Activated T-cell treated with anti-CD3 and anti-CD28 coated beads, Interleukin-2, amount 50 U/mL, for 4 hours (primary cell): Measurements from ENCODE around the gene IMPDH1. TPM values are rescaled to one million over a fixed set of nuclear protein-coding genes. Genes with fewer than 3 reads are reported as not detected.

Experiments used
- ATAC-seq, 2 donors: fragments of 200-7000 bp; cut with Tn5 transposase; one replicate each; pipeline ENCODE4 v1.10.0; 2021
- DNase-seq: peaks from one replicate; pipeline ENCODE4 v3.0.0-alpha.2; 2020
- H3K27me3 Mint-ChIP-seq: one replicate; pipeline ENCODE4 v1.8.0; 2021; ENCODE audit warnings: low read depth, mixed read lengths
- H3K36me3 Mint-ChIP-seq: one replicate; pipeline ENCODE4 v1.8.0; 2022; ENCODE audit warnings: mixed read lengths; ENCODE audit not compliant: insufficient read depth
- H3K4me1 Mint-ChIP-seq: one replicate; pipeline ENCODE4 v1.8.0; 2021; ENCODE audit warnings: low read depth, mixed read lengths
- H3K4me3 Mint-ChIP-seq: one replicate; pipeline ENCODE4 v1.8.0; 2021; ENCODE audit warnings: mild to moderate bottlenecking, moderate library complexity, mixed read lengths
- H3K9me3 Mint-ChIP-seq: one replicate; pipeline ENCODE4 v1.8.0; 2021; ENCODE audit warnings: mixed read lengths
- total RNA-seq, 3 donors: library from RNA; stranded (reverse); gene quantifications; one replicate each; pipeline ENCODE4 v1.2.1, GENCODE V29; 2021

IMPDH1 gene
- total RNA-seq, 3 donors from 2014 or later: 88.4 to 110 (median 109) TPM

- Mint-ChIP-seq H3K36me3 (no peaks in the 10 kb centered on the region), H3K9me3 (no peaks in the 10 kb centered on the region), H3K4me1 (peaks cover 15% of the 10 kb centered on the region), H3K4me3 (no peak overlapping the region), H3K27me3 (no peaks in the 10 kb centered on the region)
- DNase-seq (no peak), ATAC-seq (peak; percentile 49 to 58)
Measured at GRCh38 chr7:128447941-128448564, 38.3 kb upstream of the IMPDH1 start.

GRCh38 chr7:128446306-128446705 lies 36.5 kb upstream of the IMPDH1 start:
- no peak for DNase-seq
- Mint-ChIP-seq H3K4me1 (peaks cover 5% of the 10 kb centered on the region), H3K4me3 (no peak overlapping the region), H3K27me3 (no peaks in the 10 kb centered on the region), H3K36me3 (no peaks in the 10 kb centered on the region), H3K9me3 (no peaks in the 10 kb centered on the region)
- no peak for ATAC-seq

- H3K27me3 Mint-ChIP-seq: no peaks in the 10 kb centered on the region
- ATAC-seq (peak in 1 of 2 donors; percentile 28), DNase-seq (no peak)
- no peaks in the 10 kb centered on the region for H3K4me1 Mint-ChIP-seq
- no peak overlapping the region for H3K4me3 Mint-ChIP-seq
- no peaks in the 10 kb centered on the region for H3K36me3 Mint-ChIP-seq
- no peaks in the 10 kb centered on the region for H3K9me3 Mint-ChIP-seq
Measured at GRCh38 chr7:128443831-128444600, 34.2 kb upstream of the IMPDH1 start.

DNA sequence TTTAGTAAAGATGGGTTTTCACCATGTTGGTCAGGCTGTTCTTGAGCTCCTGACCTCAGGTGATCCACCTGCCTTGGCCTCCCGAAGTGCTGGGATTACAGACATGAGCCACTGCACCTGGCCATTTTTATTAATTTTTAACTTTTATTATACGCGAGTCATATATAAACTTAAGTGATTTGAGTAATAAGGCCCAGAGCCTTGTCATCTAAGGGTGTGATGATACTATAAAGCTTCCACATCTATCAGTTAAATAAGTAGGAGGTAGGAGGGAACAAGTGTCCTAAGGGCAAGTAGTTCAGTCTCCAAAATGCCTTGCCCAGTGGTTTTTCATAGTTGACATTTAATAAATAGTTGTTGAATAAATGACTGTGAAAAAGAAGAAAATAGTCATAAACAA lies 32.6 kb upstream of the IMPDH1 start:
- Mint-ChIP-seq H3K9me3 (no peaks in the 10 kb centered on the region), H3K4me1 (no peaks in the 10 kb centered on the region), H3K4me3 (no peak overlapping the region), H3K36me3 (no peaks in the 10 kb centered on the region), H3K27me3 (no peaks in the 10 kb centered on the region)
- ATAC-seq (no peak), DNase-seq (no peak)

DNA sequence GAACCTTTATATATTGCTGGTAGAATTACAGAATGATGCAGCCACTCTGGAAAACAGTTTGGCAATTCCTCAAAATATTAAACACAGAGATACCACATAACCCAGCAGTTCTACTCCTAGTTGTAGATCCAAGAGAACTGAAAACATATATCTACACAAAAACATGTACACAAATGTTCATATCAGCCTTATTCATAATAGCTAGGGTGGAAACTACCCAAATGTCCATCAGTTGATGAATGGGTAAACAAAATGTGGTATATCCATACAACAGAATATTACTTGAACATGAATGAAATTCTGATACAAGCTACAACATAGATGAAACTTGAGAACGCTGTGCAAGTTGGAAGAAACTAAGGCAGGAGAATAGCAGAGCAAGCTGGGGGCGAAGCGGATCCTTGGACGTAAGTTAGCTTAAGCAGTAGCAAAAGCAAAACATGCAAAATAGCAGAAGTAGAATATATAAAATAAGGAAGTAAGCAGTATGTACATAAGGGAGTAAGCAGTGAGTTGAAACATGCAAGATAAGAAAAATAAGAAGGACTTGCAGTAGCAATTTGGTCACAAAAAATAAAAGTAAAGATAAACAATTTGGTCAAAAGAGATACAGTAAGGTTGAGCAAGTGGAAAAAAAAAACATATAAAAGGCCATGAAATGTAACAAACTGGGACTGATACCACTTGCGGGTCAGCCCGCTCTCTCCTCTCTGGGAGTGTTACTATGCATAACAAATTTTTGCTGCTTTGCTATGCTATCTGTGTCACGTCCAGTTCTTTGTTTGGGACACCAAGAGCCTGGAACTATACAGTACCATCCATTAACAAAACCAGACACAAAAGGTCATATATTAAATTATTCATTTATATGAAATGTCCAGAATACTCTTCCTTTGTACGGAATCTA lies 27.9 kb upstream of the IMPDH1 start:
- Mint-ChIP-seq H3K9me3 (no peaks in the 10 kb centered on the region), H3K4me3 (no peak overlapping the region), H3K4me1 (no peaks in the 10 kb centered on the region), H3K36me3 (no peaks in the 10 kb centered on the region), H3K27me3 (peaks cover 3% of the 10 kb centered on the region)
- DNase-seq (no peak), ATAC-seq (no peak)

DNA sequence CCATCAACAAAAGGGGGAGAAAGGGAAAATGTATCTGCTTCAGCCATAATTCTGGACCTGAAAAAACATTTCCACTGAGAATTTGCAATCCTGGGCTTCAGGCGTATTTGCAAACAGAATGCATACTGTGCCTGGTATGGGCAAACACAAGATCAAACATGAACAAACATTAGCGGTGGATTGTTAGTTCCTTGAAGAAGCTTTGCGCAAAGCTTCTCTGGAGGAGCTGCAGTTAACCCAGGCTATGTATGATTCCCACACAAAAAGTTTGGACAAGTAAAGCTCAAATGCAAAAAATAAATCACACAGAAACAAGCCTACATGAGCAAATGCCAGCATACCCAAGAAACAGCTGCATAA lies 25.5 kb upstream of the IMPDH1 start:
- no peaks in the 10 kb centered on the region for H3K9me3 Mint-ChIP-seq

DNA sequence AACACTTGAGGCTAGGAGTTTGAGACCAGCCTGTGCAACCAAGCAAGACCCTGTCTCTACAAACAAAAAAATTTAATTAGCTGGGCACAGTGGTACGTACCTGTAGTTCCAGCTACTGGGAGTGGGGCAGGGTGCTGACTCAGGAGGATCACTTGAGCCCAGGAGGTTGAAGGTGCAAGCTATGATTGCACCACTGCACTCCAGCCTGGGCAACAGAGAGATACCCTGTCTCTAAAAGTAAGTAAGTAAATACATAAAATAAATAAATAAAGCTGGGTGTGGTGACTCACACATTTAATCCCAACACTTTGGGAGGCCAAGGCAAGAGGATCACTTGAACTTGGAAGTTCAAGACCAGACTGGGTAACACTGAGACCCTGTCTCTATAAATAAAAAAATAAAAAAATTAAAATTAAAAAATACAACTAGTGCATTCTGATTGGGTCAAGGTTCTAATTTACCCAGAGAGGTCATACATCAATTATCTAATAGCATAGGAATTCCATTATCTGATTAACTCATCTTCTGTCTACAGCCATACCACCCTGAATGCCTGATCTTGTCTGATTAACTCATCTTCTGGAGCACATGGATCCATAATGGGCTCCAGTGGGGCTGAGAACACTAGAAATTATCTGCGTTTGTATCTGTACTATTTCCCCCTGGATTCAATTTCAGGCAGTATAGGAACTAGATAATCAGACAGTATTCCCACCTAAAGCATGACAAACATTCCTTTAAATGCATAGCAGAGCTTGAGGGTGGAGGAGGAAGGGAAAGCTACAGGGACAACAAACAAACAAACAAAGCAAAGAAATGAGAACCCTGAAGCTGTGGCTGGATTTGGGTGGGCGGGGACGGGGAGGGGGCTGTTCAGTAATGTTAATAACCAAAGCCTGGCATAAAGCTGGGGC lies 24.9 kb upstream of the IMPDH1 start:
- Mint-ChIP-seq H3K4me1 (no peaks in the 10 kb centered on the region), H3K27me3 (peaks cover 9% of the 10 kb centered on the region), H3K4me3 (no peak overlapping the region), H3K36me3 (no peaks in the 10 kb centered on the region), H3K9me3 (no peaks in the 10 kb centered on the region)
- no peak for ATAC-seq
- no peak for DNase-seq

More for the DNA sequence above, 25.5 kb upstream of the IMPDH1 start:
- Mint-ChIP-seq H3K4me1 (no peaks in the 10 kb centered on the region), H3K4me3 (no peak overlapping the region), H3K27me3 (peaks cover 7% of the 10 kb centered on the region), H3K36me3 (no peaks in the 10 kb centered on the region)
- ATAC-seq (no peak), DNase-seq (no peak)

DNA sequence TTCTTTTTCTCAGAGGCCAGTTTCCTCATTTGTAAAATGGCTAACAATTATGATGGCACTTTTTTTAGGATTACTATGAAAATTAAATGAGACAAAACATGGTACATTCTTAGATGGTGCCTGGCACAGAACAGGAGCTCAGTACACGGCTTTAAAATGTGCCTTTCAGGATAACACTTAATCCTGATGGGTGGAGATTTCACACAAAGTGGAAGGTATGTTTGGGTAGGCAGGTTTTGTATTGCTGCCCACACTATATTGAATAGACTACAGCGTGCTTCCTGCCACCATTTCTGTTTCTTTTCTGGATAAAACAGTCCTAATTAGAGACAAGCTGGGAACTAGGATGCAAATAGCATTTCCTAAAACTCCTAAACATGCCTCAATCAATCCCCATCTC lies 22.0 kb upstream of the IMPDH1 start:
- Mint-ChIP-seq H3K9me3 (no peaks in the 10 kb centered on the region), H3K4me3 (no peak overlapping the region), H3K27me3 (peaks cover 13% of the 10 kb centered on the region), H3K36me3 (no peaks in the 10 kb centered on the region), H3K4me1 (no peaks in the 10 kb centered on the region)
- DNase-seq (no peak), ATAC-seq (no peak)

DNA sequence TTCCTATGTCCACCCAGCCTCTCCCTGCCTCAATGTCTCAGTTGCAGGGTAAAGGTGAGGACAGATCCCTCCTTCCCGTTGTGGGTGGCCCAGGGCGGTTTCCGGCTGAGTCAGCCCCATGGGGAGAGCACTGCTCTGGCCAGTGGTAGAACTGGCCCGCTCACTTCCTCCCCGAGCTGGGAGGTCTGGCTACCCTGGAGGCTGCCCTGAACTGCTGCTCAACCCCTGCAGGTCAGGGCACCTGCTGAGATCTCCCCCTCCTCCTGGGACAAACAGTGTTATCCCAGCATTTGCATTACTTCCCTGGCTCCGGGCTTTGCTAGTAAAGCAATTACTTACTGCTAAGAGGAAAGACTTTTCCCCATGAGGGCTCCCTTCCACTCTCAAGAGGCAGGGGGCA lies 21.4 kb upstream of the IMPDH1 start:
- no peaks in the 10 kb centered on the region for H3K36me3 Mint-ChIP-seq
- no peak for DNase-seq
- H3K9me3 Mint-ChIP-seq: no peaks in the 10 kb centered on the region
- no peak overlapping the region for H3K4me3 Mint-ChIP-seq
- ATAC-seq: no peak
- H3K27me3 Mint-ChIP-seq: peaks cover 13% of the 10 kb centered on the region
- H3K4me1 Mint-ChIP-seq: no peaks in the 10 kb centered on the region

DNA sequence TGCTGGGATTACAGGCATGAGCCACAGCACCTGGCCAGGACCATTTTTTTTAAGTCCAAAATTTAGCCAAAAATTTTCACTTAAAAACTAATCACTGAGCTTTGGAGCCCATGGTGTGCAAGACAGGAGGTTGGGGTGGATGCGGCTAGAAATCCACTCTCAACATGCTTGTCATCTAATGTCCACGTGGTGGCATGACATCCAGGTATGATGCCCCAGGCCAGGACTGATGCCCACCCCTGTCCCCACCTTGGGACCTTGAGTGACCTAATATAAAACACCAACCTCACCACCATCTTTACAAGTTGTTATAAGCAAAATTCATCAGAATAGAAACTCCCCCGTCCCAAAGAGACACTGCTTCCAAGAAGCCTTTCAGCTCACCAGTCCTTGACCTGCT lies 20.4 kb upstream of the IMPDH1 start:
- peaks cover 13% of the 10 kb centered on the region for H3K27me3 Mint-ChIP-seq
- no peaks in the 10 kb centered on the region for H3K9me3 Mint-ChIP-seq
- DNase-seq: no peak
- H3K36me3 Mint-ChIP-seq: no peaks in the 10 kb centered on the region
- no peaks in the 10 kb centered on the region for H3K4me1 Mint-ChIP-seq
- H3K4me3 Mint-ChIP-seq: no peak overlapping the region
- no peak for ATAC-seq

- ATAC-seq (peak; percentile 67 to 68), DNase-seq (no peak)
- no peaks in the 10 kb centered on the region for H3K36me3 Mint-ChIP-seq
Measured at GRCh38 chr7:128427289-128427891, 17.6 kb upstream of the IMPDH1 start.

DNA sequence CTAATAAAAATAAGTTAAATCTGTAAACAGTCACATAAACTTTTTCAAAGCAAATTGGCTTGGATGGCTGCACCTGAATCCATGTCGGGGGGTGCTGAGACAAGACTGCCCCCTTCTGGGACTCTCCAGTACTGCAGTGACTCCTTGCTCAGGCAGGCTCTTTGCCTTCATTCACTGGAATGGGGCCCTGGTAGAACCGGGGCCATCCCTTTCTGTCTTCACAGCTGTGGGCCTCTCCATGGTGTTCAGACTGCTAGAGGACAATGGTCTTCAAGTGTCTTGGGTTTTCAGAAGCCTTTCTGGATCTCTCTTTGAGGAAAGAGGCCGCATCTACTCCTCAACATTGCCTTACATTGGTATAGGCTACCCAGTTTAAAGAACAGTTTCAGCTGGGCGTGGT lies 16.1 kb upstream of the IMPDH1 start:
- H3K27me3 Mint-ChIP-seq: peaks cover 10% of the 10 kb centered on the region
- H3K36me3 Mint-ChIP-seq: no peaks in the 10 kb centered on the region
- H3K4me1 Mint-ChIP-seq: peaks cover 2% of the 10 kb centered on the region
- DNase-seq: peak; percentile 76
- peak; percentile 70 to 73 for ATAC-seq
- H3K4me3 Mint-ChIP-seq: no peak overlapping the region
- H3K9me3 Mint-ChIP-seq: no peaks in the 10 kb centered on the region

More at GRCh38 chr7:128427289-128427891, 17.6 kb upstream of the IMPDH1 start:
- Mint-ChIP-seq H3K9me3 (no peaks in the 10 kb centered on the region), H3K27me3 (peaks cover 10% of the 10 kb centered on the region), H3K4me3 (no peak overlapping the region), H3K4me1 (peaks cover 2% of the 10 kb centered on the region)

GRCh38 chr7:128424686-128425275 lies 15.0 kb upstream of the IMPDH1 start:
- H3K9me3 Mint-ChIP-seq: no peaks in the 10 kb centered on the region
- peaks cover 2% of the 10 kb centered on the region for H3K4me1 Mint-ChIP-seq
- H3K36me3 Mint-ChIP-seq: no peaks in the 10 kb centered on the region
- H3K27me3 Mint-ChIP-seq: peaks cover 5% of the 10 kb centered on the region
- H3K4me3 Mint-ChIP-seq: no peak overlapping the region
- DNase-seq (no peak), ATAC-seq (no peak)
